Posterior cingulate gyrus (tissue), 11 donors: Measurements from ENCODE around the gene GBP1.
A peak's percentile ranks its signal among the peaks of the same experiment; 100 is the strongest.
"Not testable (repeated sequence)": the region's sequence is repeated elsewhere in the genome, so short reads cannot be mapped to it uniquely, and the experiment has no call there.

ENCODE experiments used
- DNase-seq, 10 donors: peaks; one replicate each; pipeline versions ENCODE4 v3.0.0 to v3.0.0-alpha.2; 2020 to 2021; ENCODE audit warnings: mixed read lengths in 3 of 10
- intact Hi-C: fragments of 100-400 bp; cut with DNase I; formaldehyde crosslinking; loops from one replicate; pipeline ENCODE4 v1.15.1; 2023

Gene GBP1

DNA sequence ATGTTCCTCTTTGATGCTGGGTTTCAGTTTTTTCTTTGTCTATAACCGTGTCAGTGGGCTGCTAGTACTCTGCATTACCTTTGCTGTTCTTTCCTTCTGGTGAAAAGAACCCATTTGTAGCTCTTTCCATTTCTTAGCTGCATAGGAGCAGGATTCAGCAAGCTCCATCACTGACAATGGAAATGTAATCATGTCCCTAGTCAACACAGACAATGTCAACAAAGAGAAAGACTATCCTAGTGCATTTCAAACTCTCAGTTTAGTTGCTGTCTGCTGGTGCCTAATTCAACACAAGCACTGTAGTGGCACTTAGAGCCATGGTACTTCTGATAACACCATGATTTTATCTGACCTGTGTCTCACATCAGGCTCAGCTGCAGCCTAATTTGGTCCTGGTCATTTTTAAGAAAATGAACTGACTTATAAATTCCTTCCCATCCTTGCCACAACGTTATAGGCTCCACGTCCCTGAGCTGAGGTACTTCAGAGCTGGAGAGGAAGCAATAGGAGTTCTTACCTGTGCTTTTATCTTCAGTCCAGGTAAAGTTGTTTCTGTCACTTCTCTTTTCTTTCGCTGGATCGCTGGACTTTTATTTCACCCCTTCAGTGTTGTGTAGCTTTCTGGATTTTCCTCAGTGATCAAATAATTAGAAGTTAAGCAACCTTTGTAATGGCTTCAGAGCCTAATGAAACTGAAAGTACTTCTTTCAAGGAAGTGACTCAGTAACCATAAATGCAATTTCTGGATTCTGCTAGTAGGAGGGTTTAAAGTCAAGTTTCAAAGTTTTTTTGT, 42.6 kb downstream of the GBP1 start, which contains the start of gene GBP3:
GBP3 (minus strand) TSS at position 700 of the 793 bp plus-strand sequence. CDS start 2,145 bp downstream, outside the sequence.
- no peak for DNase-seq
- intact Hi-C loops: no loop called here

DNA sequence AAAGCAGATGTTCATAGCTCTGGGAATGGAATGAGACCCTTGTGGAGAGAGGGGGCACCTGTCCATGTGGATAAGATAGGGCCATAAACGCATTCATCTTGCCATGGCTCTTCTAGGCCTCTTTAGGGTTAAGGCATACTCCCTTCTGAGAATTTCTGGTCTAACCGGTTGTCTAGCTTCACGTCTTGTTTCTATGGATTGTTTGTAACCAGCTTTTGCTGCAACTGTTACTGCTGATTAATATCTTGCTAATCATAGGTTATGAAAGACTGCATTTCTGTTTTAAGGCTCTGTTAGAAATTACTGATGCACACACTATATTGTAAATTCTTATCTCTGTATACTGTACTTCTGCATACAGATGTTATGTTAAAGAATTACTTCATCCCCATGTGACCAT, 46.7 kb downstream of the GBP1 start:
- DNase-seq, intact Hi-C loops: not testable (repeated sequence)

DNA sequence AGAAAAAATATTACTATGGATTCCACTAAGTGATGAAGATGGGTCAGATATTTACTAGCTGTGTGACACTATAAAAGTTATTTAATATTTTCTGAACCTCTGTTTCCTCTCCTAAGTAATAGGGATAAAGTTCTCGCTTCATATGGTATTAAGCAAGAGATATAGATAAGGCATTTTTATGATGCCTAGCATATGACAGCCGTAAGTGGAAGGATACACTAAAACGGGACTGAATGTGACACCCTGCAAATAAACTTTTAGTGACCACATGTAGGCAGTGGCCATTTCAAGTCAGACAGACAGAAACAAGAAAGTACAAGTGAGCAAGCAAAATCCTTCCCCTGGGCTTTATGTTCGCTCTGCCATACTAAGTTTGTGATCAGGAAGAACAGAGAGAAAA, 56.5 kb downstream of the GBP1 start:
- no peak for DNase-seq

DNA sequence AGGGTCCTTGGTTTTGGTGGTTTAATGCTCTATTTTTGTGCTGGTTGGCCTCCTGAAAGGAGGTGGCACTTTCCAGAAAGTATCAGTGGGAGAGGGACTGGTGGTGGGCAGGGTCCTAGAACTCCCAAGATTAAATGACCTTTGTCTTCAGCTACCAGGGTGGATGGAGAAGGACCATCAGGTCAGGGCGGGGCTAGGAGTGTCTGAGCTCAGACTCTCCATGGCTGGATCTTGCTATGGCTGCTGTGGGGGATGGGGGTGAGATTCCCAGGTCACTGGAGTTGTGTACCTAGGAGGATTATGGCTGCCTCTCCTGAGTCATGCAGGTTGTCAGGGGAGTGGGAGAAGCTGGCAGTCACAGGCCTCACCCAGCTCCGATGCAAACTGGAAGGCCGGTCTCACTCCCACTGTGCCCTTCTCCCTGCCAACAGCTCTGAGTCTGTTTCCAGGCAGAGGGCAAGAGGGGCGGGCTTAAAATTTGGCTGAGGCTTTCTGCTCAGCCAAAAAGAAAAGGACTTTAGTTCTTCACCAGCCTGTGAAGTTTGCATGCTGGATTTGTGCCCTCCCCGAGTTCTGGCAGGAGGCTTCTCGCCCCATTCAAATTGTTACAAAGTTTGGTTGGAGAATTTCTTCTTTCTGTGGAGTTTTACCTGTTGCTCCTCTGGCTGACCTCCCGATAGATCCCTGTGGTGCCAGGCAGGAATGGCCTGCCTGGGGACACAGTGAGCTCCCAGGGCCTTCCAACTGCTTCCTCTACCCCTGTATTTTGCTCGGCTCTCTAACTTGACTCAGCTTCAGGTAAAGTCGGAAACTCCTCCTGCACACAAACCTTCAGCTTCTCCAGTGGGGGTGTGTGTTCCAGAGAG, 59.5 kb downstream of the GBP1 start:
- intact Hi-C loops: no loop called here
- peak in 6 of 10 donors; percentile 13 to 86 (median 56) for DNase-seq

More for the DNA sequence above, 56.5 kb downstream of the GBP1 start:
- intact Hi-C loops: no loop called here
